HG03575 (cell line): ENCODE measurements around the gene ATXN10.
"Not testable (repeated sequence)": the region's sequence is repeated elsewhere in the genome, so short reads cannot be mapped to it uniquely, and the experiment has no call there.

Experiments used
- ATAC-seq: cut with Tn5 transposase; IDR thresholded peaks from one replicate; pipeline ENCODE4 v1.9.1; 2021; ENCODE audit not compliant: unreplicated experiment, insufficient number of reproducible peaks, low FRiP score; ENCODE audit errors: extremely low read depth

The ATXN10 gene

GRCh38 chr22:45775062-45775461, 103.4 kb downstream of the ATXN10 start:
- no peak for ATAC-seq

GRCh38 chr22:45775569-45776312, 104.1 kb downstream of the ATXN10 start:
- ATAC-seq, result no peak

DNA sequence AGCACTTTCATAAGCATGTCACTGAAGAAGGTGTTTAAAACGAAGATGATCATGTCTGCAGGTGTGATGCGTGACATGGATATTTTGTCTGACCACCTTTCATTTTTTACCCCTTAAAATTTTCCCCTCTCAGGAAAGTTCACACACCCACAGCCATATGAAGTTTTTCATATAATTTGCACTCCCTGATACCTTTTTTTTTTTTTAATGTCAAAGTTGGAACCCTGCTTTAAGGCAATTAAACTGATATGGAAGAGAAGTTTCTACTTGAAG, 104.6 kb downstream of the ATXN10 start:
- ATAC-seq, result no peak

GRCh38 chr22:45777046-45777851, 105.6 kb downstream of the ATXN10 start:
- ATAC-seq, result no peak

DNA sequence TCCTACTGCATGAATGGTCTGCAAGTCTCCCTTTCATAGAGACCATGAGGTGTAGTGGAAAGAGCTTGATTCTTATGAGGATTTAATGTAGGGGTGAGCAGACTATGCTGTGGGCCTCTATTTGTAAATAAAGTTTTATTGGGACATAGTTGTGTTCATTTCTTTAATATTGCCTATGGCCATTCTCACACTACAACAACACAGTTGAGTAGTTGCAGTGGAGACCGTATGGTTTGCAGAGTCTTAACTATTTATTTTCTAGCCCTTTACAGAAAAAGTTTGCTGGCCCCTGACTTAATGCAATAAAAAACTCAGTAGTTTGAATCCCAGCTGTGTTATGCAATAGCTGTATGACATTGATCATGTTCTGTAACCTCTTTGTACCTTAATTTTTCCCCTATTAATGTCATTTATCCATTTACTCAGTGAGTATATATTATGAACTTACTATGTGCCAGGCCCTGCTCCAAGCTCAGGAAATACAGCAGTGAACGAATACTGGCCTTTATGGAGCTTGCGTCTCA, 106.3 kb downstream of the ATXN10 start:
- no peak for ATAC-seq

DNA sequence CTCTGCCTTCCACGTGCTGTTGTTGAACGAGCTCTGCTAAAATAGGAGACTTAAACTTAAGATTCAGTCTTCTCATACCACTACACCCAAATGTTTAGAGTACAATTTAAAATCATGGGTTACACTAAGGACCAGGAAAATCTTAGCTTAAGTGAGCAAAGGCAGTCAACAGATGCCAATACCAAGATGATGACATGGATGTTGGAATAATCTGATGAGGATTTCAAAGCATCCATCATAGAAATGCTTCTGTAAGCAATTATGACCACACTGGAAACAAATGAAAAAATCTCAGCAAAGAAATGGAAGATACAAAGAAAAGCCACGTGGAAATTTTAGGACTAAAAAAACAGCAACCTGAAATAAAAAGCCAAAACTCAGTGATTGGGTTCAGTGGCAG, 109.8 kb downstream of the ATXN10 start:
- ATAC-seq, result no peak

GRCh38 chr22:45781966-45782365, 110.3 kb downstream of the ATXN10 start:
- no peak for ATAC-seq

GRCh38 chr22:45783021-45783420, 111.4 kb downstream of the ATXN10 start:
- no peak for ATAC-seq

DNA sequence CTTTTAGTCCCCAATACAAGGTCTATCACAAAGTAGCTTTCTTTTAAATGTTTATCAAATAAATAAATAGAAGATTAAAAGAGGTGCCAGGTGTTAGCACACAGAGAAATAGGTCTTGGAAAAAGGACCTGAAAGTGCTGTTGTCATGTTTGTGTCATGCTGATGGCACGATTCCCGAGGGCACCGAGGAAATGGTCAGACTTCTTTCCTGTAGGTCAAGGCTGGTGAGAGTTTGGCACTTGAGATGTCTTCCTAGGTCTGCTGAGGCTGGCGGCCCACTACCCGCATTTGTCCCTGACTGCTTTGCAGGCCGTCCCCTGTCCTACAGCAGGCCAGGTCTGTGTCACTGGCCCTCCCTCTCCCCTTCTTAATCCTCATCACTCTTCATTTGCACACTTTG, 112.1 kb downstream of the ATXN10 start:
- ATAC-seq, result no peak

GRCh38 chr22:45784357-45785277, 113.0 kb downstream of the ATXN10 start:
- ATAC-seq, result no peak

GRCh38 chr22:45785458-45785857, 113.8 kb downstream of the ATXN10 start:
- no peak for ATAC-seq

GRCh38 chr22:45786726-45787125, 115.1 kb downstream of the ATXN10 start:
- no peak for ATAC-seq

GRCh38 chr22:45787759-45788158, 116.1 kb downstream of the ATXN10 start:
- ATAC-seq, result no peak

DNA sequence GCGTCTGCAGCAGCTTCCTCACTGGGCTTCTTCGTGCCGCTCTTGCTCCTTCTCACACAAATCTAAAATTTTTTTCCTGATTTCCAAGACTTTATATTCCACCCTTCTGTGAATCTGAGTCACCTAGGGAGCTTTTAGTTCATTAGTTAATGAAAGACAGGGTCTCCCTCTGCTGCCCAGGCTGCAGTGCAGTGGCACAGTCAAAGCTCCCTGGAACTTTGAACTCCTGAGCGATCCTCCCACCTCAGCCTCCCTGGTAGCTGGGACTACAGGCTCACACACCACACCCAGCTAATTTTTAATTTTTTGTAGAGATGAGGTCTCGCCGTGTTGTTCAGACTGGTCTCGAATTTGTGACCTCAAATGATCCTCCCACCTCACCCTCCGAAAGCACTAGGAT, 116.9 kb downstream of the ATXN10 start:
- ATAC-seq, result no peak

DNA sequence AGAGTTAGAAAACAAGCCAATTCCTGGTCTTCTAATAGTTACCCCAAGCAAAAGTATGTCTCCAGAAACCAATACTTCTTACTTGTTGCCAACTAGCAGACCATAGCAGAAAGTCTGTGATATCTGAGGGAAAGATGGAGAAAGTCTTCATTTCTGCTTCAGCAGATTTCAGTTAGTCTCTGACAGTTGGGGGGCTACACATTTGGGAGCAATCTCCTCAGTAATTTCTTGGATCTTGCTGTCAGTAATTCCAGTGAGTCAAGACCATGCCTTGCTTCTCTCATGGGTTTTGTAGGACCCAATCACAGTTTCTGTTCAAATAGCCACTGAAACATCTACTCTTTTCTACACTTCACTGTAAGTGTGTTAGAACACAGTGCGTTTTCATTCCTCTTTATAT, 118.8 kb downstream of the ATXN10 start:
- ATAC-seq, result no peak

- no peak for ATAC-seq
These were observed 121.5 kb downstream of the ATXN10 start for GRCh38 chr22:45793161-45793560.

- ATAC-seq, result no peak
These were observed 122.3 kb downstream of the ATXN10 start for GRCh38 chr22:45793892-45794291.

GRCh38 chr22:45796009-45796408, 124.4 kb downstream of the ATXN10 start:
- ATAC-seq, result not testable (repeated sequence)

- ATAC-seq, result no peak
These were observed 127.7 kb downstream of the ATXN10 start for GRCh38 chr22:45799291-45799690.
